GM03348 (cell line): ENCODE measurements around the gene DAZAP1.

ENCODE experiments used
- DNase-seq: peaks from one replicate; pipeline ENCODE4 v3.0.0; 2012; ENCODE audit warnings: low spot score

DAZAP1 gene

DNA sequence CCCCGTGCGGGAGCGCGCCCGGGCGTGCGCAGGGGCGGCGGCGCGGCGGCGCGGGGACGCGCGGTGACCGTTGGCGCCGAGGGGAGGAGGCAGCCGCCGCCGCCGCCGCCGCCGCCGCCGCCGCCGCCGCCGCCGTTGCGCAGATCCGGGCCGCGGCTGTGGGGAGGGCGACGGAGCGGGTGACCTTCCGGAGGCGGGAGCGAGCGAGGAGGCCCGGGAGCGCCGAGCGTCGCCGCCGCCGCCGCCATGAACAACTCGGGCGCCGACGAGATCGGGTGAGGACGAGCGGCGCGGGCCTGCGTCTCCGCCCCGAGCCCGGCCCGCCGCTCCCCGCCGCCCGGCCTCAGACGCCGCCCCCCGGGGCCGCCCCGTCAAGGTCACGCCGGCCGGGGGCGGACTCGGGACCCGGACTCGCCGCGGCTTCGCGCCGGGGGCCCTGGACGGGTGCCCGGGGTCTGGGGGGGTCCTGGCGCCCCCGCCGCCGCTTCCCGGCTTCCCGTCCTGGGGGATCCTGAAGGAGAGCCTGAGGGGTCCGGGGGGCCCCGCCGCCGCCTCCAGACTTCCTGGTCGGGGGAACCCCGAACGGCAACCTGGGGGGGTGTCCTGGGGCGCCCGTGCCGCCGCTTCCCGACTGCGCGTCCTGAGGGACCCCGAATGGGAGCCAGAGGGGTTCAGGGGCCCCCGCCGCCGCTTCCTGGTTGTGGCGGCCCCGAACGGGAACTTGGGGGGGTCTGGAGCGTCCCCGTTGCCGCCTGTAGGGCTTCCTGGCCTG lies at the start of gene DAZAP1:
TSS of gene DAZAP1 (plus strand) at position 59 of the 772 bp plus-strand sequence. CDS start at position 247, 188 bp downstream.
- peak; percentile 80 for DNase-seq

DNA sequence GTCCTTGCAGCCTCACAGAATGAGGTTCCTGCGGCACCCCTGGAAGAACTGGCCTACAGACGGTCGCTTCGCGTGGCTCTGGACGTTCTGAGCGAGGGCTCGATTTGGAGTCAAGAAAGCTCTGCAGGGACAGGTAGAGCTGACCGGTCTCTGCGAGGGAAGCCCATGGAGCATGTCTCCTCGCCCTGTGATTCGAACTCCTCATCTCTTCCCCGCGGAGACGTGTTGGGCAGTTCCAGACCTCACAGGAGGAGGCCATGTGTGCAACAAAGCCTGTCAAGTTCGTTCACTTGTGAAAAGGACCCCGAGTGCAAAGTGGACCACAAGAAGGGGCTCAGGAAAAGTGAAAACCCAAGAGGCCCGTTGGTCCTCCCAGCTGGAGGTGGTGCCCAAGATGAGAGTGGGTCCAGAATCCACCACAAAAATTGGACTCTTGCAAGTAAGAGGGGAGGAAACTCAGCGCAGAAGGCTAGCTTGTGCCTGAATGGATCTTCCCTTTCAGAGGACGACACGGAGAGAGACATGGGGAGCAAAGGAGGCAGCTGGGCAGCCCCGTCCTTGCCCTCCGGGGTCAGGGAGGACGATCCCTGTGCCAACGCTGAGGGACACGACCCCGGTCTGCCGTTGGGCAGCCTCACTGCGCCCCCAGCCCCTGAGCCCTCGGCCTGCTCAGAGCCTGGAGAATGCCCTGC lies 47.1 kb upstream of the DAZAP1 start:
- no peak for DNase-seq

DNA sequence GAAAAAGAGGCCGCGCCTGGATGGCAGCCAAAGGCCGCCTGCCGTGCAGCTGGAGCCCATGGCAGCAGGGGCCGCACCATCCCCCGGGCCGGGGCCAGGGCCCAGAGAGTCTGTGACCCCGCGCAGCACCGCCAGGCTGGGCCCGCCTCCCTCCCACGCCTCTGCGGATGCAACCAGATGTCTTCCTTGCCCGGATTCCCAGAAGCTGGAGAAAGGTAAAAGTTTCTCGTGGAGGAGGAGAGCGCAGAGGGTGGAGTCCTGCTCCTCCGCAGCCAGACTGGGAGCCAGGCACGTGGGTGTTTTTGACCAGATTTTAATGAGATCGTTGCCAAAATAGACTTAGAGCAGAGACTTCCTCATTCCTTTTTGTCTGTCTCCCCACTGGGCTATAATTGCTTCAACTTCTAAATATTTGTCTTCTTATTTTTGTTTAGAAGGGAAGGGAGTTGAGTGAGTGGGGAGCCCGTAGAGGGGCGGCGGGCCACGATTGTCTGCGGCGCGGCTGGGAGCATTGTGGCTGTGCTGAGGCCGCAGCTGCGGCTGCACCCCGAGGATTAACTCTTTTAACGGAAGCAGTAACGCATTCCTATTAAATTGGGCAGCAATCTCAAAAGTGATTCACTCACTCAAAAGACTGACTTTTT lies 46.4 kb upstream of the DAZAP1 start:
- peak; percentile 92 for DNase-seq

DNA sequence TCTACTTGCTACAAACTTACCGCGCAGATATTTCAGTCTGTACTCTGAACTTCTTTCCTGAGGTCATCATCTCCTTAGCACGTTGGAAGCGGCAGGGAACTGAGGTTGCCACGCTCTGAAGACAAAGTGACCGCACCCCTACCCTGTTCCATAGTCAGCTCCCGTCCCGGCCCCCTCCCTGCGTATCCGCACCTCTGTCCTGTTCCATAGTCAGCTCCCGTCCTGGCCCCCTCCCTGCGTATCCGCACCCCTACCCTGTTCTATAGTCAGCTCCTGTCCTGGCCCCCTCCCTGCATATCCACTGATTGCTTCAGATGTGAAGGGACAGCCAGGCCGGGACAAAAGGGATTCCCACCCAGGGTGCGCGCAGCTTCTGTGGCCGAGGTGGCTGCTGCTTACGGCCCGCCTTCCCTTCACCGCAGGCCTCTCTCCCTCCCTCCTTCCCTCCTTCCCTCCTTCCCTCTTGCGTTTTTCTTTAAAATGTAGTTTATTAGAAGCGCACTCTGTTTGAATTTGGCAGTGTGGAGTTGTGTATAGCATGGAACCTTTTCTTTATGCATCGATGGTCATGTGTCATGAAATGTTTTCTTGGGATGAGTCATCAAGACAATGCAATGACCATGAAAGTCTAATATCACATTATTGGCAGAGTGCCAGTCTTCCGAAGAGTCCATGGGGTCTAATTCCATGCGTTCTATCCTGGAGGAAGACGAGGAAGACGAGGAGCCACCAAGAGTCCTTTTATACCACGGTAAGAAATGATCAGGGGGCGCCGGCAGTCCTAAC lies 45.6 kb upstream of the DAZAP1 start:
- peak; percentile 36 for DNase-seq

DNA sequence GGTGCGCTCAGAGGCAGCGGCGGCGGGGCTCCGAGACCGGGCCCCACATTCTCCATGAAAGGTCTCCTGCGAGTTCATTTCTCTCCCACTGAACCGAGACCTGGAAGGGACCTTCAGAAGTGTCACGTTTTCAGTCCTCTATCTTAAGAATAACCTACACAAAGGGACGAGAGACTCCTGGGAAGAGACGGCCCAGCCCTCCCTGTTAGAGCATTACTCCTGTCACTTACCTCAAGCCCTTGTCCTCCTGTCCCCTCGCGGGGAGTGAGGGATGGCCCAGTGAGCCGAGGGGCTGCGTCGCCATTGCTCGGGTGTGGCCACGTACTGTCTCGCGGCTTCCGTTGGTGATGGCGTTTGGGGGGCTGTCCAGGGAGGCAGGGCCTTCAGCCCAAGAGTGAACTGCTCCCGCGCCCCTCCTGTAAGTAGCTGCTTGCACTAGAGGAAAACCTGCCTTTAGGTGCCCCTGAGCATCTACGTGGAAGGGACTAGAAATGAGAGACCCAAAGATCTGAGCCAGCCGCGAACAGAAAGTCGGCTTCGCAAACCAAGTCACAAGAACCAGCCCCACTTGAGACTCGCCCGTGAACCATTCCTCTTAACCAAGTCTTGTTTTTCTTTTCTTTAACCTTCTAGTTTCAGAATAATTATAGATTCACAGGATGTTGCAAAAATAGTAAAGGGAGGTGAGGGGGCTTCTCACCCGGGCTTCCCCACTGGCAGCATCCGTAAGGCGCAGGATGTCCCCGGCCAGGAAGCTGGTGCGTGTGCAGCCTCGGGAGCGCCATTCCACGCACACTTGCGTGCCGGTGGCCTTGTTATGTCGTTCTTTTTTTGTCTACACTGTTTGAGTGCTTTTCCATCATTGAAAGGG lies 44.8 kb upstream of the DAZAP1 start:
- no peak for DNase-seq

DNA sequence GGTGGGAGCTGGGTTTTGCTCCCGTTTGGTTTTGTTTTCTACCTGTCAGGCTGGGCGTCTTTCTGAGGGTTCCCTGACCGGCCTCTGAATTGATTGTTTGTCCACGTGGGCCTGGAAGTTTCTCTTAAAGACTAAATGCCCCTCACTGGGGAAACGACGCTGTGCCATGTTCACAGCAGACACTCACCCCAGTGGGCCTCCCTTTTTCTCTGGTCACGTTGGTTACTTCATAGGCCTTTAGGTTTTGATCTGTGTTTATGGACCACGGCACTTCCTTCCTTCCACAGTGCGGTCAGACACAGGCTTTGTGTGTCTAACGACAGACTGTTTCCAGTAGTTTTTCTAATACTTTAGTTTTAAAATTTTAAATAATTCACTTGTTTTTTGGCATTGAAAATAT lies 43.8 kb upstream of the DAZAP1 start:
- no peak for DNase-seq

DNA sequence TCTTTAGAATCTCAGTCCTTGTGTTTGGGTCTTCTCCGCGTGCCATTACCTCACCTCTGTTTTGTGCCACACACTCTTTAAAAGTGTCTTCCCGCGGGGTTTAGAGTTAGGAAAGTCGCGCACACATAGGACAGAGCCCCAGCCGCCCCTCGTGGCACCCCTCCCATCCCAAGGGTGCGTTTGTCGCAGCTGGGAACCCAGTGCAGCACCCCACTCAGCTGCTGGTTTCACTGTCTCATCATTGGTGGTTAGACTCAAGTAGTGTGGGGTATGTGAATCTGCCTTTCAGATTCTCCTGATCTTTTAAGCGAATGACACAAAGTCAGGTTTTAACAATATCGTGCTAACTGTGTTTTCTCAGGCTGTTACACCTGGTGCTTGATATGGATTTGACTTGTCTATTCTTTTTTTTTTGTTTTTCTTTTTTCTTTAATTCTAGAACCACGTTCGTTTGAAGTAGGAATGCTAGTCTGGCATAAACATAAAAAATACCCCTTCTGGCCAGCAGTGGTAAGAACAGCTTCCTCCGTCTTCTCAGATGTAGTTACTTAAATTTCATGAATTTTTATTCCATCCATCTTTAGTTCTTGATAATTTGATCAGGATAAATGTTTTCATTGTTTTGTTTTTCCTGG lies 43.2 kb upstream of the DAZAP1 start:
- DNase-seq, result no peak

DNA sequence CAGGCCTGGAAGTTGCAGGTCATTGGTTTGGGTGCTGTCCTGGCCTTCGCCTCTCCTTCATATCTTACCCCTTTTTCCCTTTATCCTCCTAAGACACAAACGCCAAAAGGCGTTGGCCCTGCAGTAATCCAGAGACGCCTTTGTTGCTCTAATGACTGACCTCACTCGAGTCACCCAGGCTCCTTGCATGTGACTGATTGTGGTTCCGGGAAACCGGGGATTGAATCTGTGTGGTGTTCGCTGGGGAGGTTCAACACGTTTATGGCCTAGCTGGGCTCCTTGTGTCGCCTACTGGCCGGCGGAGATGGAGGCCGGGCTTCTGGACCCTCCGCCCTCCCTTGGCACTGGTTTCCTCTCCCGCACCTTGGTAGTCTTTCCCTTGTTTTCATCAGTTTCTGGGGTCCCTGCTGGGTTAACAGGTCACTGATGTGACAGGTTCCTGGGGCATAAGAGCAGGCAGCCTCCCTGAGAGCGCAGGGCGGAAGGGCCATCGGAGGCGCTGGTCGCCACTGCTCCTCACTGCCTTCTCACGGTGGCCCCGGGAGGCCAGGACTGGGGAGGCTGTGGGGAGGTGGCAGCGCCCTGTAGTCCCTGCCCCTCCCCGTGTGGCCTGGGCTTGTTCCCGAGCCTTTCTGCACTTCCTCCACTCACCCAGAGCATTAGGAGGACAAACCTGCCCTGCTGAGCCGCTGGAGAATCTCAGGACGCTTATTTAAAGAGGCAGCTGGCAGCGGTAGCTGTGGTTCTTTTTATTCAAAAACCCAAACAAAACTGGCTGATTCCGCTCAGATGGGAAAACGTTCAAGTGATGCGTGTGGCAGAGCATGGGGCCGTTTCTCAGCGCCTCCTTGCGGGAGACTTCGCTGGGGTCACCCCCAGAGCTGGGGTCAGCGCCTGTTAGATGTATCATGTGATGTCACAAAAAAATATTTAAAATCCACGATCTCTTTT lies 41.8 kb upstream of the DAZAP1 start:
- DNase-seq, result no peak

DNA sequence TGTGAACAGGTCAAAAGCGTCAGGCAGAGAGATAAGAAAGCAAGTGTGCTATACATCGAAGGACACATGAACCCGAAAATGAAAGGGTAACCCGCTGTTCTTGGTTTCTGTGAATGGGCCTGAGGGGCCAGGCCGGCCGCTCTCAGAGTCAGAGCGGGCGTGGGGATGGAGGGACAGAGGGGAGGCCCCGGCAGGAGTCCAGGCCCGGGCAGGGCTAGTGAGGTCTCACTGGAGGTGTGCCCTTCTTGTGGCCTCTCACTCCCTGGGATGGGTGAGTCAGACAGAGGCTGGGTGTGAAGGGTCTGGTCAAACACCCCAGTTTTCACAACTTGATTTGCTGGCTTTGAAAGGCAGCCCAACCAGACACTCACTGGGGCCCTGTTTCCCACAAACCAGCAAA lies 41.1 kb upstream of the DAZAP1 start:
- no peak for DNase-seq

DNA sequence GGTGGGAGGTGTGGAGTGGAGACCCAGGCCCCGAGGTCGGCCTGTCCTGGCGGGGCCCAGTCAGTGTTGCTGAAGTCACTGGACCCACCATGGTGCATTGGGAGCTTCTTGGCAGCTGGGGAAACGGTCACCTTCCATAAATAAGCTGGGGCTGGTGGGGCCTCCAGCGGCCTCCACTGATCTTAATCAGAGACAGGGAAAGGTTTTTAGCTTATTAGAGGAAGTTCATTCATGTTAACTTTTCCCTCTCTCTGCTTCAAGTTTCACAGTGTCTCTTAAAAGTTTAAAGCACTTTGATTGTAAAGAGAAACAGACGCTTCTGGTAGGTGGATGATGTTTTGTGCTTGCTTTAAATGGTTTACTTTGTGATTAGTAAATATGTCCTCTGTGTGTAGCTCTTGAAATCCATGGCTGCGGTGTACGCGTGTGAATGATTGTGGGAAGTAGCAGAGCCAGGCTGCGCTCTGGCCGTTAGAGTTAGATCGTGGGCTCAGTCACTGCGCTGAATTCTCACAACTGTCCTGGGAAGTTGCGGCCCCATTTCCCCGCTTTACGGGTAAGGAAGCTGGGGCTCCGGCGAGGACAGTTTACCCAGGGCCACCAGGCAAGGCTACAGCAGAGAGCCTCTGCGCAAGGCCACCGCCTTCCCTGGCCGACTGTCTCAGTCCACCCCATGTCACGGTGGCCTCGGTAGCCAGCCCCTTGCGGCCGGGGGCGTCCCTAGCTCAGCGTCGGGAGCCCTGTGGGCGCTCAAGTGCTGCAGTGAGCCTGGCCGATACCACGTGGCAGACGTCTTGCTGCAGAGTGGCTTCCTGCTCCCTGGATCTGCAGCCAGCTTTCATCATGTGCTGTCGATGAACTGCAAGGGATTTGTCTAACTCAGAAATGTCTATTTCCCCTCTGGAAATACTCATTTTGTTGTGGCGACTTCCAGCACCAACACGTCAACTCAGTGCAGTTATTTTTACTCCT lies 40.2 kb upstream of the DAZAP1 start:
- DNase-seq, result no peak

DNA sequence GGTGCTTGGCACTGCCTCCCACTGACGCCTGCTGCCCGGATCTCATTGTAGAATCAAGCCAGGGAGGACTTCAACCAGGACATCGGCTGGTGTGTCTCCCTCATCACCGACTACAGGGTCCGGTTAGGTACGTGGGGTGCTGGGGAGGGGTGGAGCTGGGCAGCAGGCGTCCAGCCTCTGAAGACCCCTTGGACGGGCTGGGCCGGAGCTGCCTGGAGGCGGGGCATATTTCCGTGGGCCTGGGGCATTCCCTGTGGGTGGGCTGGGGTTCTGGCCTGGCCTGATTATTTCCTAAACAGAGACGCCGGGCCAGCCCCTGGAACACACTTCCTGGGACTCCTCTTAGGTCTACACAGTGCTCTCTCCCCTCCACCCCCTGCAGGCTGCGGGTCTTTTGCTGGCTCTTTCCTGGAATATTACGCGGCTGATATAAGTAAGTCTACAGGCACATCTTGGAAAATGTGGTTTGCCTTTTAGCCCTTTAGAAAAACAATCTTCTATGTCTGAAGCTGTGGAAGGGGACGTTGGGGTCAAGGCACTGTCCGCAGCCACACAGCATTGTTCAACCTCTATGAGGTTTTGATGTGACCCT lies 38.1 kb upstream of the DAZAP1 start:
- DNase-seq, result no peak

DNA sequence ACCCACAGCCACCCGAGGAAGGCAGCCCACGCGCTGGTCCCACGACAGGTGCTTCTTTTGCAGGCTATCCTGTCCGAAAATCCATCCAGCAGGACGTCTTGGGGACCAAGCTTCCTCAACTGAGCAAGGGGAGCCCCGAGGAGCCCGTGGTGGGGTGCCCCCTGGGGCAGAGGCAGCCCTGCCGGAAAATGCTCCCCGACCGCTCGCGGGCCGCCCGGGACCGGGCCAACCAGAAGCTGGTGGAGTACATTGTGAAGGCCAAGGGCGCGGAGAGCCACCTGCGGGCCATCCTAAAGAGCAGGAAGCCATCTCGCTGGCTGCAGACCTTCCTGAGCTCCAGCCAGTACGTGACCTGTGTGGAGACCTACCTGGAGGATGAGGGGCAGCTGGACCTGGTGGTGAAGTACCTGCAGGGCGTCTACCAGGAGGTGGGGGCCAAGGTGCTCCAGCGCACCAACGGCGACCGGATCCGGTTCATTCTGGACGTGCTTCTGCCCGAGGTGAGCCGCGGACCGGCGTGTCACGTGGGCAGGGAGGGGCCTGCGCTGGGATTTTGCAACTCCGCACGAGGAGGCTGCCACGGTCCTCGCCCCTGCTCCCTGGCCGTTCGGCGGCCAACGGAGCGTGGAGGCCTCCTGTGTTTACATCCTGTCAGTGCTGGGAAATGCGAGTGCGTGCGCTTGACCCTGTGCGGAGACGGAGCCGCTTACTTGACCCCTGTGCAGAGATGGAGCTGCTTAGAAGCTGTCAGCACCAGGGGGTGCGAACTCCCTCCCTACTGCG lies 36.6 kb upstream of the DAZAP1 start:
- DNase-seq, result no peak

DNA sequence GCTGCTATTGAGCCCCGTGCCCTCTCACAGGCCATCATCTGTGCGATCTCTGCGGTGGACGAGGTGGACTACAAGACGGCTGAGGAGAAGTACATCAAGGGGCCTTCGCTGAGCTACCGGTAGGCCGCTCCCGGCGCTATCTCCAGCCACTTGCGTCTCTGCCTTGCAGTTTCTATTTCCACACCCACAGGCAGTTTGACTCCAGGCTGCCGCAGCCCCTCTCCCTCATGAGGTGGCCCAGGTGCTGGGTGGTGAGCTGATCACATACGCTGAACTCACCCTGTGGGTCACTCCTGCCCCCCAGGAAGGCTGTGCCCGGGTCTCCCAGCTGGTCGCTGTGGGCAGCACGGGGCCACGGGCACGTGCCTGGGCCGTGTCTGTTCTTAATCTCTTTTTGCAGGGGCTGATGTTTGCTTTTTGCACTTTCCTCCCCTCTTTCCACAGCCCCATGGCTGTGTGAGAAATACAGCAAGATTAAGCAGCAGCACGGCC lies 34.3 kb upstream of the DAZAP1 start:
- no peak for DNase-seq

DNA sequence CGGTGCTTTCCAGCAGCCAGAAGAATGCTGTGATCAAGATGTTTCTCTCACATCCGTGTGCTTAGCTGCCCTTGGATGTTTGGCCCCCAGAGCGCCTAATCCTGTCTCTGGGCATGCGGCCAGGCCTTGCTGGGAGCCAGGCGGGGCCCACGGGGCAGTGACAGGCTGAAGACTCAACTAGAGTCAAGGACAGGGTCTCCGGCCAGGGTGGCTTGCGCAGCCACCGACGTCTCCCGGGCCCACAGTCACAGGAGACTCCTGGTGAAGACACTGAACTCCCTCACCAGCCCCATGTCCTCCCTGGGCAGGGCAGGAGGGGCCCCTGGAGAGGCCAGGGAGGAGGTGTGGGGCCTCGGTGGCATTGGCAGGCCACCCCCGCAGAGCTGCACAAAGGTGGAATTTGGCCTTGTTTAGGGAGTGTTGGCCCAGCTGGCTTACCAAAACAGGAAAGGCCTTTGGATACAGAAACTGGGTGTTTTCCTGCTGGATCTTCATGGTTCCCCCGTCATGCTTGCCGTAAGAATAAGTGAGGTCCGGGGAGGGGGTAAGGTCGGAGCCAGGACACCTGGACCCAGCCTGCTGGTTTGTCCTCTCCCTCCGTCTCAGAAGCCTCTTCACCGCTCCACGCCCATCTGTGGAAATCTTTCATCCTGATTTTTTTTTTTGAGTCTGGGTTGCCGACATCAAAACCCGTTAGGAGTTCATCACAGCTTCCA lies 33.7 kb upstream of the DAZAP1 start:
- DNase-seq, result no peak

DNA sequence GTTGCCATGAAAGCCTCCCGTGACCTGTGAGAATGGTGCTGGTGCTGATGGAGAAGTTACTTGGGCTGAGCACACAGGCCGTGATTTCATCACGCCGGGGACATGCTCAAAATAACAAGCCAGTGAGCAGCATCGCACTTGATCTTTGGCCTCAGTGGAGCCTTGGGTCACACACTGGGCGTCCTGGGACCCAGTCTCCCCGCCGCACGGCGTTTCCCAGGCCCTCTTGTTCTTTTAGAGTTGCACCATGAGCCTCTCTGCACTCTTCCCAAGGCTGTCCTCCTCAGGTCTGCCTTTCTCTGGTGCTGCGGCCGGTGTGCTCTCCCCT lies 33.2 kb upstream of the DAZAP1 start:
- no peak for DNase-seq

DNA sequence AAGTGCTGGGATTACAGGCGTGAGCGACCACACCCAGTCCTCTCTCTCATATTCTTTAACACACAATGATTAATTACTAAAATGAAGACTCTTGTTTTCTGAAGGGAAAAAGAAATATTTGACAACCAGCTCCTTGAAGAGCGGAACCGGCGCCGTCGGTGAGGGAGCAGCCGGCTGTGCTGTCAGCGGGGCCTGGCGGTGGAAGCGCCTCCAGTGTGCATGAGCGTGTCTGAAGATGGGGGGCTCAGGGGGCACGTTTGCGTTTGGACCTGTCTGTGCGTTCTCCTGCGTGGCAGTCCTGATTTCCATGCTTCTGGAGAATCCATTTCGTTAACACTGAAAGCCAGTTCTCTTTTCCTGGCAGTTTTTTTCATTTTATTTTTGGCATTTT lies 31.0 kb upstream of the DAZAP1 start:
- DNase-seq, result no peak
